Measurements from ENCODE around the gene SMU1. TPM values are rescaled to one million over a fixed set of nuclear protein-coding genes. Genes with fewer than 3 reads are reported as not detected.

Gene SMU1
- total and polyA plus RNA-seq, 2 experiments from 2014 or later: 15.8 to 25.1 TPM

DNA sequence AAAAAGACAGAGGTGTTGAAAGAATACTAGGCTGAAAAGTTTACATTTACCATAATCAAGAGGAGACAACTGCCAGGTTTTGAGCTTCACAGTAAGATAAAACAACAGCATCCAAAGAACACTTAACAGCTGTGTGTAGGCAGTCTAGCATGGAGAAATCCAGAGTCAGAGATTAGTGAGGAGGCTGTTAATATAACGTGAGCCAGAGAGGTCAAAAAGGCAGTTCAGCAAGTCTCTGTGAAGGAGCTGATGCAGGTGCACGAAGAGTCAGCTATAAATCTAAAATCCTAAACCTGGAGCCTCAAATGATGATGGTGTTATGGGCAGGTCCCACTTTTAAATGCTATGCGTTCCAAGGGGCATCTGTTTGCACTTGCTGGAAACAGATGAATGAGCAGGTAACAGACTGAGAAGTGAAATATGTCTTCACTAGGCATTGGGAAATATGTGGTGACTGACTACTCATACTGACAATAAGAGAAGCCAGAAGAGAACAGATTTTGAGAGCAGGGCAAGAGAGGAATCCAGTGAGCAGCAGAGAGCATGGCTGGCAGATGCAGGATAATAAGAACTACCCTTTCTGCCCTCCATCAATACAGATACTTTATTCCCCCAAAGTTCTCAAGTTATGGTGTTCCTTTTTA, 83.8 kb downstream of the SMU1 start:
- no peak for DNase-seq (ENCODE audit: low spot score)
- H3K4me2 ChIP-seq: no peak overlapping the region
- H3K36me3 ChIP-seq (replicated peaks; ENCODE audit: insufficient read depth, low read depth): peaks cover 5% of the 10 kb centered on the region
- peaks cover 59% of the 10 kb centered on the region for H3K79me2 ChIP-seq
- H3K4me3 ChIP-seq: no peak overlapping the region
- H3K27ac ChIP-seq: no peak overlapping the region
- peaks cover 12% of the 10 kb centered on the region for H4K20me1 ChIP-seq (ENCODE audit: insufficient read depth, poor library complexity, severe bottlenecking)
- H3K27me3 ChIP-seq: no peaks in the 10 kb centered on the region
- WGBS (ENCODE audit: low lambda C conversion rate, missing lambda C conversion rate): 79% methylated on average over 3 of the region's 3 CpGs
- H2AFZ ChIP-seq: no peak overlapping the region
- H3K9me2 ChIP-seq (replicated peaks; ENCODE audit: insufficient read depth): no peaks in the 10 kb centered on the region
- TF ChIP-seq EZH2 (IDR thresholded peaks at IDR 0.05; ENCODE audit: borderline replicate concordance): no peak
- no peak for TF ChIP-seq EZH2phosphoT487 (IDR thresholded peaks at IDR 0.05; ENCODE audit: low read depth, severe bottlenecking, unreplicated experiment)
- TF ChIP-seq, protein P1, sequence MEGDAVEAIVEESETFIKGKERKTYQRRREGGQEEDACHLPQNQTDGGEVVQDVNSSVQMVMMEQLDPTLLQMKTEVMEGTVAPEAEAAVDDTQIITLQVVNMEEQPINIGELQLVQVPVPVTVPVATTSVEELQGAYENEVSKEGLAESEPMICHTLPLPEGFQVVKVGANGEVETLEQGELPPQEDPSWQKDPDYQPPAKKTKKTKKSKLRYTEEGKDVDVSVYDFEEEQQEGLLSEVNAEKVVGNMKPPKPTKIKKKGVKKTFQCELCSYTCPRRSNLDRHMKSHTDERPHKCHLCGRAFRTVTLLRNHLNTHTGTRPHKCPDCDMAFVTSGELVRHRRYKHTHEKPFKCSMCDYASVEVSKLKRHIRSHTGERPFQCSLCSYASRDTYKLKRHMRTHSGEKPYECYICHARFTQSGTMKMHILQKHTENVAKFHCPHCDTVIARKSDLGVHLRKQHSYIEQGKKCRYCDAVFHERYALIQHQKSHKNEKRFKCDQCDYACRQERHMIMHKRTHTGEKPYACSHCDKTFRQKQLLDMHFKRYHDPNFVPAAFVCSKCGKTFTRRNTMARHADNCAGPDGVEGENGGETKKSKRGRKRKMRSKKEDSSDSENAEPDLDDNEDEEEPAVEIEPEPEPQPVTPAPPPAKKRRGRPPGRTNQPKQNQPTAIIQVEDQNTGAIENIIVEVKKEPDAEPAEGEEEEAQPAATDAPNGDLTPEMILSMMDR (IDR thresholded peaks at IDR 0.05; ENCODE audit: poor library complexity): no peak
- H3K4me1 ChIP-seq (ENCODE audit: insufficient read depth): peaks cover 13% of the 10 kb centered on the region
- no peaks in the 10 kb centered on the region for H3K9me3 ChIP-seq (ENCODE audit: low read depth)

DNA sequence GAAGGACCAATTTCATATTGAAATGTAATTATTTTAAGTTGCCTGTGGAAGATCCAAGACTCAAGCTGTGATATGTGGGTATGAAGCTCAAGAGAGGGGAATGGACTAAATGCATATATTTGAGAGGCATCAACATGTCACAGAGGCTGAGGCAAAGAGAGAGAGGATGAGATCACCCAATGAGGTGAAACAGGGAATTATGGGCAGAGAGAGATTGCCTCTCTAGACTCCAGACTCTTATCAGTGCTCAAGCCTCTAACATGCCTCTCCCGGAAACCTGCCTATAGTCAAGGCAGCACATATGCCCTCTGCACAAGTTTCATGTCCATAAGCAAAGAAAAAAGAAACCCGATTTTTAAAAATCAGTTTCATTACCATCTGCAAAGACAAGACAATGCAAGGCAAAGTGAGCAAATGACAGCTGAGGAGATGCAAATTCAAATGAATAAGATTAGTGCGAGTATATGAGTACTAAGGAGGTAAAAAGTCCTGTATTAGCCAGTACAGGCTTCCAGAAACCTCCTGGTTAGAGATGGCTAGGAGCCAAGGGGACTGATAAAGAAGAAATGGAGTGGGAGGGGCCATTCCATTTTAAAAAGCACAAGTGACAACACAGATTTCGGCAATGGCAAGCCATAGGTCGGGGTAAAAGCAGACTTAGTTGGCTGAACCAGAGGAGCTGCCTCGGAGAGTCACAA, 84.4 kb downstream of the SMU1 start:
- Histone ChIP-seq H3K79me2 (peaks cover 52% of the 10 kb centered on the region), H4K20me1 (ENCODE audit: insufficient read depth, poor library complexity, severe bottlenecking) (peaks cover 12% of the 10 kb centered on the region), H3K4me3 (no peak overlapping the region), H3K27ac (no peak overlapping the region), H3K4me2 (no peak overlapping the region), H3K27me3 (no peaks in the 10 kb centered on the region), H2AFZ (no peak overlapping the region), H3K36me3 (replicated peaks; ENCODE audit: insufficient read depth, low read depth) (peaks cover 5% of the 10 kb centered on the region), H3K9me3 (ENCODE audit: low read depth) (no peaks in the 10 kb centered on the region), H3K9me2 (replicated peaks; ENCODE audit: insufficient read depth) (no peaks in the 10 kb centered on the region), H3K4me1 (ENCODE audit: insufficient read depth) (peaks cover 13% of the 10 kb centered on the region)
- TF ChIP-seq, protein P1 (IDR thresholded peaks at IDR 0.05; ENCODE audit: poor library complexity): no peak
- TF ChIP-seq EZH2 (IDR thresholded peaks at IDR 0.05; ENCODE audit: borderline replicate concordance): no peak
- whole genome bisulfite sequencing (ENCODE audit: low lambda C conversion rate, missing lambda C conversion rate): 80% methylated on average over 6 of the region's 6 CpGs
- no peak for DNase-seq (ENCODE audit: low spot score)

Other genes starting within 250 kb of the SMU1 start
- gene APTX, start 75.0 kb downstream of the SMU1 start, total RNA-seq: 31.2 and 40.9 TPM in 2 replicates
- 31.5 and 32.6 TPM in 2 replicates for gene APTX, start 75.0 kb downstream of the SMU1 start, polyA plus RNA-seq
- 171 and 185 TPM in 2 replicates for gene DNAJA1, start 51.4 kb downstream of the SMU1 start, total RNA-seq
- gene DNAJA1, start 51.4 kb downstream of the SMU1 start, polyA plus RNA-seq: 163 and 173 TPM in 2 replicates
- gene B4GALT1, start 90.7 kb upstream of the SMU1 start, total RNA-seq: 76.3 and 78.3 TPM in 2 replicates
- 45.6 and 63.9 TPM in 2 replicates for gene B4GALT1, start 90.7 kb upstream of the SMU1 start, polyA plus RNA-seq
- gene SPINK4, start 163.5 kb upstream of the SMU1 start, total RNA-seq: not detected in 2 replicates
- gene SPINK4, start 163.5 kb upstream of the SMU1 start, polyA plus RNA-seq: 2.2 TPM in 1 of 2 replicates, not detected in the other
- gene BAG1, start 188.0 kb upstream of the SMU1 start, total RNA-seq: 94.8 and 103 TPM in 2 replicates
- 78.5 and 99.3 TPM in 2 replicates for gene BAG1, start 188.0 kb upstream of the SMU1 start, polyA plus RNA-seq
- 102 and 109 TPM in 2 replicates for gene CHMP5, start 188.4 kb upstream of the SMU1 start, total RNA-seq
- 85.6 and 91.5 TPM in 2 replicates for gene CHMP5, start 188.4 kb upstream of the SMU1 start, polyA plus RNA-seq
- 18.5 and 21.8 TPM in 2 replicates for gene NFX1, start 213.8 kb upstream of the SMU1 start, total RNA-seq
- gene NFX1, start 213.8 kb upstream of the SMU1 start, polyA plus RNA-seq: 19.5 and 22.4 TPM in 2 replicates

All from hepatocyte (in vitro differentiated cells).